H1 (cell line): ENCODE measurements around the gene AGBL1.

Experiments used
- BCL11A ChIP-seq, 2 experiments: IDR thresholded peaks; one replicate each; pipeline ENCODE4 v1.6.1; 2011; ENCODE audit warnings: low read depth in 2 of 2, low read length in 2 of 2, mild to moderate bottlenecking in 2 of 2
- GABPA ChIP-seq: IDR thresholded peaks from 2 replicates; pipeline ENCODE4 v1.6.1; 2011; ENCODE audit warnings: mild to moderate bottlenecking, low read length, moderate library complexity, borderline replicate concordance; ENCODE audit not compliant: insufficient read depth
- PHF8 ChIP-seq: fragments of 200-600 bp; sonication (generic); conservative IDR thresholded peaks from 2 replicates; pipeline ENCODE4 v1.7.1; 2012; ENCODE audit warnings: low read depth, mild to moderate bottlenecking, inconsistent platforms, low read length, moderate library complexity
- POLR2A ChIP-seq, 2 experiments: IDR thresholded peaks; 1 replicate in 1 of 2; 2 replicates in 1 of 2; pipeline ENCODE4 v1.6.1; 2011; ENCODE audit warnings: low read depth in 2 of 2, low read length in 2 of 2, mild to moderate bottlenecking in 2 of 2; ENCODE audit errors: control extremely low read depth in 1 of 2
- SRF ChIP-seq: IDR thresholded peaks from 2 replicates; pipeline ENCODE4 v1.6.1; 2011; ENCODE audit warnings: mild to moderate bottlenecking, low read depth, low read length, moderate library complexity

GRCh38 chr15:86863226-86863915 lies 783.7 kb downstream of the AGBL1 start:
- TF ChIP-seq BCL11A (IDR thresholded peaks at IDR 0.05; ENCODE audit: low read depth in 2 of 2, low read length in 2 of 2) (no peak), SRF (no peak), POLR2A (IDR thresholded peaks at IDR 0.05; ENCODE audit: control extremely low read depth in 1 of 2, low read depth in 2 of 2, low read length in 2 of 2) (no peak), PHF8 (no peak), GABPA (no peak)
